Cardiac fibroblast (primary cell): ENCODE measurements around the gene EXOC6B.
A peak's percentile ranks its signal among the peaks of the same experiment; 100 is the strongest.

Experiments used
- DNase-seq, 2 donors: peaks; one replicate each; pipeline versions ENCODE4 v3.0.0 to v3.0.0-alpha.2; 2010; ENCODE audit warnings: low read depth in 2 of 2
- H3K4me3 ChIP-seq, 2 donors: replicated peaks in 1 of 2; 1 replicate in 1 of 2; 2 replicates in 1 of 2; pipeline ENCODE4 v1.5.1; 2011; ENCODE audit warnings: low read depth in 2 of 2, low read length in 2 of 2, mild to moderate bottlenecking in 2 of 2, moderate library complexity in 1 of 2
- CTCF ChIP-seq: IDR thresholded peaks from one replicate; pipeline ENCODE4 v1.5.1; 2011; ENCODE audit warnings: low read depth, mild to moderate bottlenecking, low read length, inconsistent platforms

Gene EXOC6B

DNA sequence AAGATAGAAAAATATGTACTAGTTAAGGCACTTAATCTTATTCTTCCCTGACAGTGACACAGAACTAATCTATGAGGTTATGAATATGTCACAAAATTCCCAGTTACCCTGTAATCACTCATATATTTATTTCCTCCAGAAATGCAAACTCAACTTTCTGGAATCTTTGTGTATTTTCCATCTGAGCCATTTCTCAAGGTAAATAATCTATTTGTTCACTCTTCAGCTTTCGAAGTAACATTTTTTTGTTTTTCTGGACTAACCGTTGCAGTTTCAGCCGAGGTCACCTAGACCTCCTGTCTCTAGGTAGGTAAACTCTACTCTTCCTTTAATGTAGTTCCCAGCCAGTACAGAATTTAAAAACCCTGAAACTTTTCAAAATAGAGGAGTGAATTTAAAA is 250.9 kb downstream of the EXOC6B start:
- TF ChIP-seq CTCF, result no peak
- no peak overlapping the region for H3K4me3 ChIP-seq
- no peak for DNase-seq

DNA sequence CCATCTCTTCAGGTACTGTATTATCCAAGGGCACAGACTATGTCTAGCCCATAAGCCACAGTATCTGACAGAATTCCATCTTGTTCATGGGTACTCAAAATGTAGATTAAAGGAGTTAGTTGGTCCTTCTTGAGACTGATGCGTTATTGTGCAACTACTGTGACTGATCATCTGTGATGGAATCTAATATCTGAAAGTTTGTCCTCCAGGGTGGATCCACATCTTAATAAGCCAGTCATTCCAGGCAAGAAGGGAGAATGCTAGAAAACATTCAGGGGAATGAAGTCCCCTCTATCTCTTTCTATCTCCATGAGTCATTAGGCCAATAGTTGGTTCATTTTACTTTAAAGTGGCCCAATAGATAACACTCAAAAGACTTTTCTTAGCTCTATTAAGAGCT is 252.6 kb downstream of the EXOC6B start:
- no peak overlapping the region for H3K4me3 ChIP-seq
- no peak for TF ChIP-seq CTCF
- peak in 1 of 2 donors; percentile 24 for DNase-seq

GRCh38 chr2:72572501-72572900 is 253.3 kb downstream of the EXOC6B start:
- DNase-seq, result peak; percentile 73 to 86
- no peak for TF ChIP-seq CTCF
- no peak overlapping the region for H3K4me3 ChIP-seq

DNA sequence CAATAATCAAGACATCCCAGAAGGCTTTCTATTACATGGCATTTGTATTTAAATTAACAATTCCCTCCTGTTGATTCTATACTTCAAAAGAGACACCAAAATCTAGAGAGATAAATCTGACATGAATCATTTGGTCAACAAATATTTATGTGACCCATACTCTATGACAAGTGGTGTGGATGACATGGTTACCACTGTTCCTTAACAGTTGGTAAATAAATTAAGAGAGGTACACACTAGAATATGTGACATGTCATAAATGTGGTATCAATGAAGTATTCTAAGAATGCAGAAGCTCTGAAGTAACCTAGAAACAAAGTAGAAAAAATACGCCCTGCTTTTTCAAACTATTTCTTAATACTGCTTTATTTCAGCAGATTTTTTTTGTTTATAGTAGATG is 255.4 kb downstream of the EXOC6B start:
- TF ChIP-seq CTCF, result no peak
- peak; percentile 40 to 54 for DNase-seq
- no peak overlapping the region for H3K4me3 ChIP-seq

DNA sequence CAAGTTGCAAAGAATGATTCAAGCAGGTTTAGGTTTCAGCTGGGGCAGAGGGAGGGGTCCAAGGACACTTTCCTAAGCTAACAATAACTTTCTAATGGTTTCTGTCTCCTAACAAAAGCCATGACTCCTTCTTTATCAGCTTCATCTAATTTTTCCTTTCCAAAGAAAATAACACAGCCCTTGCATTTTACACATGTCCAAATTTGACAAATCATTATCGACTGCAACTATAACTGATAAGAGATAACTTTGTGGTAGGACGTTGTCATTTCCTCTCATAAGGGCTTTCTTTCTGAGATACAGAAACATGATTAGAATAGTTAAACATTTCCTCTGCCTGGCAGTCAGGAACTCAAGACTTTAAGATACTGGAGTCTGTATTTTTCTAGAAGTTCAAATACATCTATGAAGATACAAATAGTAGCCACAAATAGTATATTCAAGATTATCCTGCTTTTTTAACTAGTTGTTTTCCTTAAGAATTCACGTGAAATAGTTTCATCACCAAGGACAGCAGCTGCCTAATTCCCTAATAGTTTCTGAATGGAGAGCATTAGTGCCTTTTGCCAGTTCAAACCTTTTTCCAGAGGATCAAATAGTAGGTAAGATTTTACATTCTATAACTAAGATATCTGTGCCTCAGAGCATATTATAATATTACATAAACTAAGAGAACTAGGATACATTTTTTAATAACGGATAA is 263.2 kb downstream of the EXOC6B start:
- H3K4me3 ChIP-seq, result no peak overlapping the region
- TF ChIP-seq CTCF, result no peak
- DNase-seq, result peak; percentile 34 to 45

DNA sequence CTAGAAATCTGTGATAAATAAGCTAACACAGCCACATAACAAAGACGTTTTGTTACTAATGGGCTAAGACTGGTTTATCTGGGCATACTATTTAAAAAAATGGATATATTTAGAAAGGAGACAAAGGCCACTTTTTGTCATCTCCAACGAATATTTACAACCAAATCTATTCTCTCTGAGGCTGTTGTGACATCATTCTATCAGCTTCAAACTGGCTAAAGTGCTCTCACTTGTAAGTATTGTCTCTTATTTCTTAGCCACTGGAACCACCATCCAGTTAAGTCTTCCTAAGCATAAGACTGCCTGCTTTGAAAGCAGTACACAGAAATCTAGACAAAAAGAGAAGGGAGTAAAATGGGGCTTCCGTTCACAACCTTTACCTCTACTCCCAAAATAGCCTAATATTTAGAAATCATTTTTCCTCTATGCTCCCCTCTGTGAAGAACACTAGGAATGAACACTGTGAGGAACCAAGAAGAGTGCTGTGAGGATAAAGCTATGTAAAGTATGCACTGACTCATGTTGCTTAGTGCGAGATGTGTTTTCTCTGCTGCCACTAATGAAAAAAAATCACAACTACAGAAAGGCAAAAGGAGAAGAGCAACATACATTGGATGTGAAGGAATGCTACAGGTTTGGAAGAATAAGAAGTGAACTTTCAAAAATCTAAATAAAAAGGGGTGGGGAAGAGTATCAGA is 264.1 kb downstream of the EXOC6B start:
- peak; percentile 76 to 80 for DNase-seq
- TF ChIP-seq CTCF, result no peak
- H3K4me3 ChIP-seq, result no peak overlapping the region
